ENCODE results near the gene CFAP299.

CFAP299 gene

GRCh38 chr4:80911458-80911857 is 575.9 kb downstream of the CFAP299 start:
- no peak for DNase-seq (ENCODE audit: low read depth in 1 of 2, low spot score in 1 of 2)

- no peak for DNase-seq (ENCODE audit: low read depth in 1 of 2, low spot score in 1 of 2)
Measured at GRCh38 chr4:80912350-80912749, 576.8 kb downstream of the CFAP299 start.

GRCh38 chr4:80913381-80913780 is 577.9 kb downstream of the CFAP299 start:
- DNase-seq (ENCODE audit: low read depth in 1 of 2, low spot score in 1 of 2) = no peak

GRCh38 chr4:80916770-80917169 is 581.2 kb downstream of the CFAP299 start:
- no peak for DNase-seq (ENCODE audit: low read depth in 1 of 2, low spot score in 1 of 2)

GRCh38 chr4:80918004-80918403 is 582.5 kb downstream of the CFAP299 start:
- DNase-seq (ENCODE audit: low read depth in 1 of 2, low spot score in 1 of 2) = no peak

- no peak for DNase-seq (ENCODE audit: low read depth in 1 of 2, low spot score in 1 of 2)
Measured at GRCh38 chr4:80921441-80921840, 585.9 kb downstream of the CFAP299 start.

GRCh38 chr4:80922941-80923340 is 587.4 kb downstream of the CFAP299 start:
- DNase-seq (ENCODE audit: low read depth in 1 of 2, low spot score in 1 of 2) = no peak

- no peak for DNase-seq (ENCODE audit: low read depth in 1 of 2, low spot score in 1 of 2)
Measured at GRCh38 chr4:80925293-80925692, 589.8 kb downstream of the CFAP299 start.

- no peak for DNase-seq (ENCODE audit: low read depth in 1 of 2, low spot score in 1 of 2)
Measured at GRCh38 chr4:80926446-80926845, 590.9 kb downstream of the CFAP299 start.

- no peak for DNase-seq (ENCODE audit: low read depth in 1 of 2, low spot score in 1 of 2)
Measured at GRCh38 chr4:80926891-80927290, 591.4 kb downstream of the CFAP299 start.

- DNase-seq (ENCODE audit: low read depth in 1 of 2, low spot score in 1 of 2) = no peak
Measured at GRCh38 chr4:80927420-80927819, 591.9 kb downstream of the CFAP299 start.

- no peak for DNase-seq (ENCODE audit: low read depth in 1 of 2, low spot score in 1 of 2)
Measured at GRCh38 chr4:80931631-80932081, 596.1 kb downstream of the CFAP299 start.

GRCh38 chr4:80948141-80948540 is 612.6 kb downstream of the CFAP299 start:
- no peak for DNase-seq (ENCODE audit: low read depth in 1 of 2, low spot score in 1 of 2)

- no peak for DNase-seq (ENCODE audit: low read depth in 1 of 2, low spot score in 1 of 2)
Measured at GRCh38 chr4:80948995-80949394, 613.5 kb downstream of the CFAP299 start.

- no peak for DNase-seq (ENCODE audit: low read depth in 1 of 2, low spot score in 1 of 2)
Measured at GRCh38 chr4:80956421-80956820, 620.9 kb downstream of the CFAP299 start.

GRCh38 chr4:80963051-80963450 is 627.5 kb downstream of the CFAP299 start:
- no peak for DNase-seq (ENCODE audit: low read depth in 1 of 2, low spot score in 1 of 2)

- no peak for DNase-seq (ENCODE audit: low read depth in 1 of 2, low spot score in 1 of 2)
Measured at GRCh38 chr4:80967346-80967745, 631.8 kb downstream of the CFAP299 start.

- no peak for DNase-seq (ENCODE audit: low read depth in 1 of 2, low spot score in 1 of 2)
Measured at GRCh38 chr4:80980239-80980638, 644.7 kb downstream of the CFAP299 start.

- no peak for DNase-seq (ENCODE audit: low read depth in 1 of 2, low spot score in 1 of 2)
Measured at GRCh38 chr4:80986011-80986410, 650.5 kb downstream of the CFAP299 start.

- DNase-seq (ENCODE audit: low read depth in 1 of 2, low spot score in 1 of 2) = no peak
Measured at GRCh38 chr4:80989921-80990544, 654.5 kb downstream of the CFAP299 start.

- DNase-seq (ENCODE audit: low read depth in 1 of 2, low spot score in 1 of 2) = no peak
Measured at GRCh38 chr4:80990851-80991250, 655.3 kb downstream of the CFAP299 start.

GRCh38 chr4:80999943-81000342 is 664.4 kb downstream of the CFAP299 start:
- DNase-seq (ENCODE audit: low read depth in 1 of 2, low spot score in 1 of 2) = no peak

GRCh38 chr4:81003597-81004111 is 668.1 kb downstream of the CFAP299 start:
- DNase-seq (ENCODE audit: low read depth in 1 of 2, low spot score in 1 of 2) = no peak
